GM21528 (cell line): Measurements from ENCODE around the gene GARIN3.
A peak's percentile ranks its signal among the peaks of the same experiment; 100 is the strongest.

Source experiments
- ATAC-seq: cut with Tn5 transposase; IDR thresholded peaks from one replicate; pipeline ENCODE4 v1.9.1; 2021; ENCODE audit warnings: mild to moderate bottlenecking, moderate library complexity; ENCODE audit not compliant: unreplicated experiment, low FRiP score

The GARIN3 gene

GRCh38 chr5:157155297-157155696 lies 10.8 kb downstream of the GARIN3 start:
- ATAC-seq: no peak

- ATAC-seq: no peak
These were observed 15.1 kb downstream of the GARIN3 start for GRCh38 chr5:157150995-157151394.

- peak; percentile 47 for ATAC-seq
These were observed 17.1 kb downstream of the GARIN3 start for GRCh38 chr5:157148734-157149615.

- ATAC-seq: peak; percentile 56
These were observed 22.7 kb downstream of the GARIN3 start for GRCh38 chr5:157143127-157143971.

- ATAC-seq: peak; percentile 100
These were observed 23.5 kb downstream of the GARIN3 start, which contains the start of gene MED7 for GRCh38 chr5:157142317-157143126. TSS of gene MED7 (minus strand) at chr5:157142865. CDS start at chr5:157139431, 3,434 bp downstream.

- ATAC-seq: no peak
These were observed 28.4 kb downstream of the GARIN3 start for GRCh38 chr5:157137691-157138090.

GRCh38 chr5:157132281-157132612 lies 33.8 kb downstream of the GARIN3 start:
- ATAC-seq: no peak

- no peak for ATAC-seq
These were observed 35.1 kb downstream of the GARIN3 start for GRCh38 chr5:157130925-157131324.

GRCh38 chr5:157121709-157122108 lies 44.4 kb downstream of the GARIN3 start:
- no peak for ATAC-seq

- no peak for ATAC-seq
These were observed 46.0 kb downstream of the GARIN3 start for GRCh38 chr5:157120102-157120501.

GRCh38 chr5:157116483-157116954 lies 49.5 kb downstream of the GARIN3 start:
- no peak for ATAC-seq

- ATAC-seq: no peak
These were observed 50.6 kb downstream of the GARIN3 start for GRCh38 chr5:157115502-157115901.

- no peak for ATAC-seq
These were observed 51.1 kb downstream of the GARIN3 start for GRCh38 chr5:157115012-157115411.

GRCh38 chr5:157113002-157113401 lies 53.1 kb downstream of the GARIN3 start:
- no peak for ATAC-seq
